Measurements from ENCODE around the gene TBC1D23.

DNA sequence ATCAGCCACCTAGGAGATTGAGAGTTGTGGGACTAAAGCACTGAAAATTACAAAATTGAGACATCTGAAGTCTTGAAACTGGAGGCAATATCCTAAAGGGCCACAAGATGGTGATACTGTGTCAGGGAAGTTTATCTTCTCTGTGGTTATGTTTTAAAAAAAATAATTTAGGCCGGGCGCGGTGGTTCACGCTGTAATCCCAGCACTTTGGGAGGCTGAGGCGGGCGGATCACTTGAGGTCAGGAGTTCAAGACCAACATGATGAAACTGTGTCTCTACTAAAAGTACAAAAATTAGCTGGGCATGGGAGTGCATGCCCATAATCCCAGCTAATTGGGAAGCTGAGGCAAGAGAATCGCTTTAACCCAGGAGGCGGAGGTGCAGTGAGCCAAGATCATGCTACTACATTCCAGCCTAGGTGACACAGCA is 55.9 kb downstream of the TBC1D23 start:
- TF ChIP-seq, protein P1, sequence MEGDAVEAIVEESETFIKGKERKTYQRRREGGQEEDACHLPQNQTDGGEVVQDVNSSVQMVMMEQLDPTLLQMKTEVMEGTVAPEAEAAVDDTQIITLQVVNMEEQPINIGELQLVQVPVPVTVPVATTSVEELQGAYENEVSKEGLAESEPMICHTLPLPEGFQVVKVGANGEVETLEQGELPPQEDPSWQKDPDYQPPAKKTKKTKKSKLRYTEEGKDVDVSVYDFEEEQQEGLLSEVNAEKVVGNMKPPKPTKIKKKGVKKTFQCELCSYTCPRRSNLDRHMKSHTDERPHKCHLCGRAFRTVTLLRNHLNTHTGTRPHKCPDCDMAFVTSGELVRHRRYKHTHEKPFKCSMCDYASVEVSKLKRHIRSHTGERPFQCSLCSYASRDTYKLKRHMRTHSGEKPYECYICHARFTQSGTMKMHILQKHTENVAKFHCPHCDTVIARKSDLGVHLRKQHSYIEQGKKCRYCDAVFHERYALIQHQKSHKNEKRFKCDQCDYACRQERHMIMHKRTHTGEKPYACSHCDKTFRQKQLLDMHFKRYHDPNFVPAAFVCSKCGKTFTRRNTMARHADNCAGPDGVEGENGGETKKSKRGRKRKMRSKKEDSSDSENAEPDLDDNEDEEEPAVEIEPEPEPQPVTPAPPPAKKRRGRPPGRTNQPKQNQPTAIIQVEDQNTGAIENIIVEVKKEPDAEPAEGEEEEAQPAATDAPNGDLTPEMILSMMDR (IDR thresholded peaks at IDR 0.05), result peak; percentile 58 to 82 (median 75)
- TF ChIP-seq POLR2A (IDR thresholded peaks at IDR 0.05), result no peak
